ENCODE data around the gene PNP.

Gene PNP

DNA sequence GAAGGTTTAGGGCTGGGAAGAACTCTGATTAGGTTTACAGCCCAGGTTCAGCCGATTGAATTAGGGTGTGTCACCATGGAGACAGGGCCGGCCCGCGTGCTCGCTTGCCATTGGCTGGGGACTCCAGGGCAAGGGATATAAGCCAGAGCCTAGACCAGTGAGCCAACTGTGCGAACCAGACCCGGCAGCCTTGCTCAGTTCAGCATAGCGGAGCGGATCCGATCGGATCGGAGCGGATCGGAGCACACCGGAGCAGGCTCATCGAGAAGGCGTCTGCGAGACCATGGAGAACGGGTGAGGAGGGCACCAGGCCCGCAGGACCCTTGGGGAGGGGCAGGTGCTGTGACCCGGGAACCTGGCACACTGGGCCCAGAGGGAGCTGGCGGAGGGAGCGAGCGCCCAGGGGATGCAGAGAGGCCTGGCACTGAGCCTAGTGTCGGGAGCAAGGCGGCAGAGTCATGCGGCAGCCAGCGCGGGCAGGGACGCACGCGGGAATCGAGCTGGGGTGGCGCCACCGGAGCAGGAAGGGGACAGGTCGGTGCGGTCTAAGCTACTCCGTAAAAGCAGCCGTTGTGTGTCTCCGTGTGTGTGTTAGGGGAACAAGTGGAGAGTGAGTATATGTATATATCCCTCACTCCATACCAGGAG, at the start of gene PNP:
PNP (plus strand) TSS at position 165 of the 648 bp plus-strand sequence; CDS start at position 284, 119 bp downstream.
- Histone ChIP-seq H3K9me3 (no peaks in the 10 kb centered on the region), H3K4me1 (ENCODE audit: control insufficient read depth in 1 of 2, insufficient read depth in 1 of 2, low read depth in 1 of 2, low read length in 1 of 2) (peaks cover 19 to 31% of the 10 kb centered on the region in 2 experiments), H3K36me3 (peaks cover 7% of the 10 kb centered on the region), H3K27me3 (no peaks in the 10 kb centered on the region), H3K4me3 (ENCODE audit: low read depth in 1 of 2, low read length in 1 of 2) (peak within 1 kb of the TSS; percentile 73 to 79), H3K27ac (peak within 1 kb of the TSS; percentile 78)
- no peak for TF ChIP-seq CTCF (IDR thresholded peaks at IDR 0.05)

DNA sequence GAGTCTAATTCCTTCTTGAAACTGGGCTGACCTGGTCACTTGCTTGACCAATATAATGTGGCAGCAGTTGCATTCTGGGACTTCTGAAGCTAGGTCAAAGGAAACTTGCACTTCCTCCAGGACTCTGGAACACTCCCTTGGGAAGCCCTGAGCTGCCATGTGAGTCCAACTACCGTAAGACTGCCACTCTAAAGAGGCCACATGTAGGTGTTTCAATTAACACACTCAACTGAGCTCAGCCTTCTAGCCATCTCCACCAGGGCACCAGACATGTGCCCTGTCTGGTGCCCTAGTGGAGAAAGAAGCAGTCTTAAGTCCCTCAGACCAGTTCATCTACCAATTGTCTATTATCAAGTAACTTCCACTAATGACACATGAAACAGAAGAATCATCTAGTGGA, 49.8 kb upstream of the PNP start:
- Histone ChIP-seq H3K36me3 (no peaks in the 10 kb centered on the region), H3K4me1 (ENCODE audit: control insufficient read depth in 1 of 2, insufficient read depth in 1 of 2, low read depth in 1 of 2, low read length in 1 of 2) (peaks cover under 1 to 4% of the 10 kb centered on the region in 2 experiments), H3K9me3 (no peaks in the 10 kb centered on the region), H3K27me3 (no peaks in the 10 kb centered on the region), H3K27ac (no peak overlapping the region), H3K4me3 (ENCODE audit: low read depth in 1 of 2, low read length in 1 of 2) (no peak overlapping the region)
- no peak for TF ChIP-seq CTCF (IDR thresholded peaks at IDR 0.05)

DNA sequence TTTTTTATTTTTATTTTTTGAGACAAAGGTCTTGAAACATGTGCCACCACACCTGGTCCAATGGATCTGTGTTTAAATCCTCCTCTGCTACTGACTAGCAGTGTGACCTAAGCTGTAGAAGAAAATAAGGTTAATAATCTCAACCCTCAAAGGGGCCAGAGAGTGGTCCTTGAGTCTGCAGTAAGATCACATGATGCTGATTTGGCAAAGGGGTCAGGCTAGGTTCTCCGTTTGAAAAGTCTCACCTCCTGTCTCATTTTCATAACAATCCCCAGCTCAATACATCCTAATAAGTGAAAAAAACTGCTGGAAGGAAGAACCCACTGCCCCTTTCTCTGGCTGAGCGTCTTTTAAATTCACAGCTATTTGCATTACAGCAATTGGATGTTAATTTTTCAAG, 47.9 kb upstream of the PNP start:
- Histone ChIP-seq H3K4me3 (ENCODE audit: low read depth in 1 of 2, low read length in 1 of 2) (no peak overlapping the region), H3K9me3 (no peaks in the 10 kb centered on the region), H3K27me3 (no peaks in the 10 kb centered on the region), H3K4me1 (ENCODE audit: control insufficient read depth in 1 of 2, insufficient read depth in 1 of 2, low read depth in 1 of 2, low read length in 1 of 2) (peaks cover 0 to 4% of the 10 kb centered on the region in 2 experiments), H3K27ac (no peak overlapping the region), H3K36me3 (no peaks in the 10 kb centered on the region)
- TF ChIP-seq CTCF (IDR thresholded peaks at IDR 0.05): no peak

GRCh38 chr14:20422886-20423285, 46.3 kb upstream of the PNP start:
- no peak for TF ChIP-seq CTCF (IDR thresholded peaks at IDR 0.05)
- Histone ChIP-seq H3K36me3 (no peaks in the 10 kb centered on the region), H3K9me3 (no peaks in the 10 kb centered on the region), H3K4me1 (ENCODE audit: control insufficient read depth in 1 of 2, insufficient read depth in 1 of 2, low read depth in 1 of 2, low read length in 1 of 2) (peaks cover 9 to 10% of the 10 kb centered on the region in 2 experiments), H3K27ac (no peak overlapping the region), H3K27me3 (no peaks in the 10 kb centered on the region), H3K4me3 (ENCODE audit: low read depth in 1 of 2, low read length in 1 of 2) (no peak overlapping the region)

DNA sequence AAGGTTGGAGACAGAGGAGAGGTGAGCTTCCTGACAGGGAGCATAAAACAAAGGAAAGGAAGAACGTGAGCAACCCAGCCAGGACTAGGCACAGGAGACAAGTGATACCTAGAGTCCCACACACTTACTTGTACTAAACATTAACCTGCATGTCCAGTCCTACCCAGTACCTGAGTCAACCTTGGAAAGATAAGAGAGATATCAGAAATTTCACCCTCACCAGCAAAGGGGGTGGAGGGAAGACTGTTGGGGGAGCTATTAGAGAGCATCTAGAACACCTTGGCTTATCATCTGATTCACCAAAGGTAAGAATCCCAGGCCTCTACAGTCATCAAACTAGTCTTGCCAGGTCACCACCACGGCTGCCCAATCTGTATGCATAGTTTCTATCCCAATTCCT, 44.4 kb upstream of the PNP start:
- Histone ChIP-seq H3K27me3 (no peaks in the 10 kb centered on the region), H3K27ac (no peak overlapping the region), H3K4me1 (ENCODE audit: control insufficient read depth in 1 of 2, insufficient read depth in 1 of 2, low read depth in 1 of 2, low read length in 1 of 2) (peaks cover 27 to 29% of the 10 kb centered on the region in 2 experiments), H3K9me3 (no peaks in the 10 kb centered on the region), H3K36me3 (no peaks in the 10 kb centered on the region), H3K4me3 (ENCODE audit: low read depth in 1 of 2, low read length in 1 of 2) (no peak overlapping the region)
- no peak for TF ChIP-seq CTCF (IDR thresholded peaks at IDR 0.05)
